Hepatocyte (in vitro differentiated cells): ENCODE data around the gene AUTS2. TPM values are rescaled to one million over a fixed set of nuclear protein-coding genes. Genes with fewer than 3 reads are reported as not detected.

ENCODE experiments used
- DNase-seq: peaks from one replicate; pipeline ENCODE4 v3.0.0-alpha.2; 2016; ENCODE audit warnings: low spot score
- H2AFZ ChIP-seq: fragments of 200-600 bp; sonication (generic); 2 replicates; pipeline ENCODE4 v1.6.0; 2016; ENCODE audit warnings: antibody characterized with exemption, mild to moderate bottlenecking
- H3K27ac ChIP-seq: fragments of 200-600 bp; sonication (generic); 2 replicates; pipeline ENCODE4 v1.5.1; 2016; ENCODE audit warnings: mild to moderate bottlenecking
- H3K27me3 ChIP-seq: fragments of 200-600 bp; sonication (generic); 2 replicates; pipeline ENCODE4 v1.6.1; 2016
- H3K36me3 ChIP-seq: fragments of 200-600 bp; sonication (generic); replicated peaks from 2 replicates; pipeline ENCODE4 v1.5.1; 2016; ENCODE audit warnings: low read depth; ENCODE audit not compliant: insufficient read depth
- H3K4me1 ChIP-seq: fragments of 200-600 bp; sonication (generic); 2 replicates; pipeline ENCODE4 v1.5.1; 2016; ENCODE audit warnings: mild to moderate bottlenecking, moderate library complexity; ENCODE audit not compliant: insufficient read depth
- H3K4me2 ChIP-seq: fragments of 200-600 bp; sonication (generic); 2 replicates; pipeline ENCODE4 v1.6.0; 2016
- H3K4me3 ChIP-seq: fragments of 200-600 bp; sonication (generic); 2 replicates; pipeline ENCODE4 v1.5.1; 2016; ENCODE audit warnings: mild to moderate bottlenecking
- H3K79me2 ChIP-seq: fragments of 200-600 bp; sonication (generic); 2 replicates; pipeline ENCODE4 v1.6.0; 2017; ENCODE audit warnings: mild to moderate bottlenecking
- H3K9me2 ChIP-seq: fragments of 200-600 bp; sonication (generic); replicated peaks from 2 replicates; pipeline ENCODE4 v1.6.0; 2017; ENCODE audit warnings: mild to moderate bottlenecking; ENCODE audit not compliant: insufficient read depth
- H3K9me3 ChIP-seq: fragments of 200-600 bp; sonication (generic); 2 replicates; pipeline ENCODE4 v1.5.1; 2016; ENCODE audit warnings: low read depth, mild to moderate bottlenecking
- H4K20me1 ChIP-seq: fragments of 200-600 bp; sonication (generic); 2 replicates; pipeline ENCODE4 v1.6.0; 2016; ENCODE audit warnings: mild to moderate bottlenecking; ENCODE audit not compliant: insufficient read depth, poor library complexity, severe bottlenecking
- EZH2 ChIP-seq: fragments of 200-600 bp; sonication (generic); IDR thresholded peaks from 2 replicates; pipeline ENCODE4 v1.6.1; 2016; ENCODE audit warnings: antibody characterized with exemption, mild to moderate bottlenecking, borderline replicate concordance
- EZH2phosphoT487 ChIP-seq: fragments of 200-600 bp; sonication (generic); IDR thresholded peaks from one replicate; pipeline ENCODE4 v1.6.1; 2018; ENCODE audit warnings: antibody characterized with exemption, mild to moderate bottlenecking, low read depth, moderate library complexity; ENCODE audit not compliant: unreplicated experiment, severe bottlenecking
- WGBS: methylation state at CpG from one replicate; pipeline ENCODE4 v1.1.6; 2016; ENCODE audit warnings: low lambda C conversion rate; ENCODE audit errors: missing lambda C conversion rate; 5-methylcytosine and 5-hydroxymethylcytosine counted together
- polyA plus RNA-seq: library from polyadenylated mRNA; unstranded; fragments of >200 nt; fragmentation: Nextera tagmentation; extraction: Ambion mirVana; gene quantifications from 2 replicates; pipeline ENCODE4 v1.2.1, GENCODE V29; 2016
- total RNA-seq: library from RNA; depleted of rRNA; stranded (reverse); fragments of >200 nt; gene quantifications from 2 replicates; pipeline ENCODE4 v1.2.3, GENCODE V29; 2014
- TF ChIP-seq, protein P1 (sequence below): fragments of 200-600 bp; sonication (generic); IDR thresholded peaks from 2 replicates; pipeline ENCODE4 v1.5.1; 2016; ENCODE audit warnings: antibody characterized with exemption, mild to moderate bottlenecking; ENCODE audit not compliant: poor library complexity

Gene AUTS2
- total and polyA plus RNA-seq, 2 experiments from 2014 or later, result 34.4 to 40.9 TPM

DNA sequence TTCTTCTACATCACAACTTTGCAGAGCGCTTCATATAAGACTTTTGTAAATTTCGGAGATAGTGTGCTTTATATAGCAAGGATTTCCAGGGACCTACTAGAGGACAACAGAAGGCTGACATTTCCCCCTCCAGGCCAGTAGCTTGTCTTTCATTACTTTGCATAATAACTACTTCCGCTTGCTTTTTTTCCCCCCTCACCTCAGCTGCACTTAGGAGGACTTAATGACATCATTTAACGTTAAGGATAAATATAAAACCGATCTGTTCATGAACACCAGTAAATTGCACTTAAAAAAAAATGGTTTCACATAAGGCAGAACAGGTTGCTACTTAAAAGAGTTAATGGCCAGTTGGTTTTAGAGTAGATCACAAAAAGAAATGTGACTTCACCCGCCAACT, 172.3 kb downstream of the AUTS2 start:
- H3K27ac ChIP-seq, result no peak overlapping the region
- H4K20me1 ChIP-seq, result peaks cover 4% of the 10 kb centered on the region
- TF ChIP-seq EZH2 (no peak), EZH2phosphoT487 (no peak)
- TF ChIP-seq, protein P1, sequence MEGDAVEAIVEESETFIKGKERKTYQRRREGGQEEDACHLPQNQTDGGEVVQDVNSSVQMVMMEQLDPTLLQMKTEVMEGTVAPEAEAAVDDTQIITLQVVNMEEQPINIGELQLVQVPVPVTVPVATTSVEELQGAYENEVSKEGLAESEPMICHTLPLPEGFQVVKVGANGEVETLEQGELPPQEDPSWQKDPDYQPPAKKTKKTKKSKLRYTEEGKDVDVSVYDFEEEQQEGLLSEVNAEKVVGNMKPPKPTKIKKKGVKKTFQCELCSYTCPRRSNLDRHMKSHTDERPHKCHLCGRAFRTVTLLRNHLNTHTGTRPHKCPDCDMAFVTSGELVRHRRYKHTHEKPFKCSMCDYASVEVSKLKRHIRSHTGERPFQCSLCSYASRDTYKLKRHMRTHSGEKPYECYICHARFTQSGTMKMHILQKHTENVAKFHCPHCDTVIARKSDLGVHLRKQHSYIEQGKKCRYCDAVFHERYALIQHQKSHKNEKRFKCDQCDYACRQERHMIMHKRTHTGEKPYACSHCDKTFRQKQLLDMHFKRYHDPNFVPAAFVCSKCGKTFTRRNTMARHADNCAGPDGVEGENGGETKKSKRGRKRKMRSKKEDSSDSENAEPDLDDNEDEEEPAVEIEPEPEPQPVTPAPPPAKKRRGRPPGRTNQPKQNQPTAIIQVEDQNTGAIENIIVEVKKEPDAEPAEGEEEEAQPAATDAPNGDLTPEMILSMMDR, result no peak
- no peak overlapping the region for H3K4me2 ChIP-seq
- H2AFZ ChIP-seq, result no peak overlapping the region
- H3K4me3 ChIP-seq, result no peak overlapping the region
- no peaks in the 10 kb centered on the region for H3K27me3 ChIP-seq
- no peaks in the 10 kb centered on the region for H3K36me3 ChIP-seq
- H3K4me1 ChIP-seq, result peaks cover 5% of the 10 kb centered on the region
- no peaks in the 10 kb centered on the region for H3K9me3 ChIP-seq
- 78% methylated on average over 6 of the region's 6 CpGs for WGBS
- H3K9me2 ChIP-seq, result no peaks in the 10 kb centered on the region
- DNase-seq, result no peak
- peaks cover 3% of the 10 kb centered on the region for H3K79me2 ChIP-seq

DNA sequence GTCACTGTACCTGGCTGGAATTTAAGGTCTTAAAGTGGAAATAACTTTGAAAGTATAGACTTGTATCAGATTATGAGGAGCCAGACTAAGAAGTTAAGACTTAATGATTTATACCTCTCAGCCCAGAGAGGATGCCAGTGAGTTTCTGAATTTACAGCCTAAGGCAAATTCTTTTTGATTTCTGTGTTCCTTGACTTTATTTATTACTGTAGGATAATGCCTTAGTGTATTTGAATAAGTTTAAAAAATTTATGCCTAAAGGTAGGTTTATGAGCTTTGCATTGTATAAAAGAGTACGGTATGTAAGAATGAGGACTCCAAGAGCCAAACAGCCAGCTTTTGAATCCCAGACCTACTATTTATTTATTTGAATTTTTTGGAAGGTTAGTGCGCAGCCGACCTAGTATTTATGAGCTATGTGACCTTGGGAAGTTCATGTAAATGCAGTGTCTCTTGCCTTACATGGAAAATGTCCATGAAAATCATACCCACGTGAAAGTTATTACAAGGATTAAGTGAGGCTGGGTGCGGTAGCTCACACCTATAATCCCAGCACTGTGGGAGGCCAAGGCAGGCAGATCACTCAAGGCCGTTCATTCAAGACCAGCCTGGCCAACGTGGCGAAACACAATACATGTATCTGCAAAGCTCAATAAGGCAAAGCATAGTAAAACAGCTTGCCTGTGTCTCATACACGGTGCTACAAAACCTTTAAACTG, 174.6 kb downstream of the AUTS2 start:
- no peak overlapping the region for H3K4me3 ChIP-seq
- no peaks in the 10 kb centered on the region for H3K9me3 ChIP-seq
- no peaks in the 10 kb centered on the region for H3K27me3 ChIP-seq
- peaks cover 5% of the 10 kb centered on the region for H3K79me2 ChIP-seq
- H3K4me1 ChIP-seq, result peaks cover 5% of the 10 kb centered on the region
- no peaks in the 10 kb centered on the region for H3K9me2 ChIP-seq
- no peak overlapping the region for H3K4me2 ChIP-seq
- no peak for TF ChIP-seq EZH2
- TF ChIP-seq, protein P1, result no peak
- TF ChIP-seq EZH2phosphoT487, result no peak
- H4K20me1 ChIP-seq, result peaks cover 6% of the 10 kb centered on the region
- 46% methylated on average over 9 of the region's 9 CpGs for WGBS
- no peak overlapping the region for H2AFZ ChIP-seq
- no peak overlapping the region for H3K27ac ChIP-seq
- no peaks in the 10 kb centered on the region for H3K36me3 ChIP-seq
- DNase-seq, result no peak

DNA sequence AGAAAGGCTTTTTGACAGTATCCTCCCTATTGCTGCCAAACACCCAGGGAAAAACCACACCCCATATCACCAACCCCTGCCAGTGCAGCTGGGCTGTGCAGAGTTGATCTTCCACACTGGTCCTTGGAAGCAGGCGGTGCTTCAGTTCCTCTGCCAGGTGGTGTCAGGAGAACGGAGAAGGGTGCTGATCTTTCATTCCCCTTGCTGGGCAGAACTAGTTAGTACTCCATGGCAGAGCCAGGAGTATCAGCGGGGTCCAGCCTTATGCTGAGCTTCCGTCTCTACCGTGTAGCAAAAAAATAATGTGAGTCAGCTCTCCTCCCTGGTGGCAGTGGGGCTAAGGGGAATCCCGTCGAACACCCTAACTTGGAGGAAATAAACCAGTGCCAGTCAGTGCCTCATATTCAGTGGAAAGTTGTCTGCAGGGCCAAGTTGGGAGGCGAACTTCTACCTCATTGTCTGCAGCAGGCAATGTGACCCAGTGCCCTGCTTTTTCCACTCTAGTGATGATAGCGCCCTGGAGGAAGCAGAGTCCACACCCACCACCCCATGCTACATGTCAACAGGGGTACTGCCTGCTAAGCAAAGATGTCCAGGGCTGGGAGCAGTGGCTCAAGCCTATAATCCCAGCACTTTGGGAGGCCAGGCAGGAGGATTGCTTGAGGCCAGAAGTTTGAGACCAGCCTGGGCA, 175.4 kb downstream of the AUTS2 start:
- Histone ChIP-seq H4K20me1 (peaks cover 3% of the 10 kb centered on the region), H3K9me3 (no peaks in the 10 kb centered on the region), H3K27ac (no peak overlapping the region), H3K27me3 (no peaks in the 10 kb centered on the region), H3K4me2 (no peak overlapping the region), H3K4me3 (no peak overlapping the region), H3K79me2 (peaks cover 8% of the 10 kb centered on the region), H3K4me1 (peaks cover 5% of the 10 kb centered on the region), H3K9me2 (no peaks in the 10 kb centered on the region), H2AFZ (no peak overlapping the region), H3K36me3 (no peaks in the 10 kb centered on the region)
- WGBS, result 88% methylated on average over 9 of the region's 9 CpGs
- no peak for DNase-seq
- TF ChIP-seq EZH2phosphoT487, result no peak
- TF ChIP-seq EZH2, result no peak
- TF ChIP-seq, protein P1, result no peak
